Renal cortex interstitium (tissue), 3 donors: ENCODE data around the gene METTL21C. TPM values are rescaled to one million over a fixed set of nuclear protein-coding genes. Genes with fewer than 3 reads are reported as not detected.

Experiments
- polyA plus RNA-seq, 3 donors: library from polyadenylated mRNA; unstranded; fragments of 120-200 nt; gene quantifications; one replicate each; pipeline ENCODE4 v1.2.1, GENCODE V29; 2013; ENCODE audit not compliant: insufficient read length in 3 of 3

METTL21C gene
- polyA plus RNA-seq, 3 donors = 0.22 to 0.86 (median 0.82) TPM

Other genes starting within 250 kb of the METTL21C start
- gene TPP2, start 98.1 kb downstream of the METTL21C start, polyA plus RNA-seq = 10 to 100 TPM; 56.9 to 67.5 (median 62.2) TPM
- gene TEX30, start 78.7 kb upstream of the METTL21C start, polyA plus RNA-seq = 10 to 100 TPM; 29.7 to 40.0 (median 30.6) TPM
- 10 to 100 TPM; 45.8 to 56.3 (median 50.6) TPM for gene POGLUT2, start 103.9 kb upstream of the METTL21C start, polyA plus RNA-seq
- 10 to 100 TPM; 46.2 to 79.6 (median 55.5) TPM for gene BIVM, start 104.1 kb upstream of the METTL21C start, polyA plus RNA-seq
- 10 to 100 TPM; 66.0 to 95.4 (median 82.5) TPM for gene ERCC5, start 151.0 kb upstream of the METTL21C start, polyA plus RNA-seq